Skeletal muscle tissue (tissue), 4 donors: ENCODE results near the gene LSG1. TPM values are rescaled to one million over a fixed set of nuclear protein-coding genes. Genes with fewer than 3 reads are reported as not detected.

Source experiments
- H3K27ac ChIP-seq: one replicate; pipeline ENCODE4 v1.7.0; 2013; ENCODE audit warnings: mild to moderate bottlenecking, low read depth, low read length, inconsistent platforms
- H3K27me3 ChIP-seq, 3 donors: one replicate each; pipeline ENCODE4 v1.7.0; 2013; ENCODE audit warnings: low read length in 3 of 3; ENCODE audit not compliant: control insufficient read depth in 3 of 3, insufficient read depth in 3 of 3
- H3K36me3 ChIP-seq, 3 donors: one replicate each; pipeline ENCODE4 v1.7.0; 2013; ENCODE audit warnings: low read length in 3 of 3; ENCODE audit not compliant: control insufficient read depth in 3 of 3, insufficient read depth in 3 of 3
- H3K4me1 ChIP-seq, 3 donors: one replicate each; pipeline ENCODE4 v1.7.0; 2013; ENCODE audit warnings: low read length in 3 of 3, mild to moderate bottlenecking in 3 of 3; ENCODE audit not compliant: control insufficient read depth in 3 of 3, insufficient read depth in 3 of 3
- H3K4me3 ChIP-seq, 3 donors: one replicate each; pipeline ENCODE4 v1.7.0; 2013; ENCODE audit warnings: low read length in 3 of 3
- H3K9ac ChIP-seq, 3 donors: one replicate each; pipeline ENCODE4 v1.7.0; 2013; ENCODE audit warnings: low read length in 3 of 3, mild to moderate bottlenecking in 3 of 3, moderate library complexity in 2 of 3, low read depth in 1 of 3
- H3K9me3 ChIP-seq, 3 donors: one replicate each; pipeline ENCODE4 v1.7.0; 2013; ENCODE audit warnings: low read length in 3 of 3; ENCODE audit not compliant: control insufficient read depth in 3 of 3
- total RNA-seq: library from RNA; depleted of rRNA; stranded (reverse); fragments of >200 nt; gene quantifications from one replicate; pipeline ENCODE4 v1.2.3, GENCODE V29; 2014
- donor health status: Osteomylitis.

Gene LSG1
- 36.5 TPM for total RNA-seq

GRCh38 chr3:194671900-194672808 is at the start of gene LSG1:
TSS of gene LSG1 (minus strand) at chr3:194672191. CDS start at chr3:194672162, 29 bp downstream.
- peaks cover 17 to 24% (median 17%) of the 10 kb centered on the region in 3 donors for H3K4me1 ChIP-seq
- no peaks in the 10 kb centered on the region for H3K9me3 ChIP-seq
- peaks cover 0 to 2% (median 0%) of the 10 kb centered on the region in 3 donors for H3K27me3 ChIP-seq
- peak within 1 kb of the TSS; percentile 91 for H3K27ac ChIP-seq
- H3K4me3 ChIP-seq, result peak within 1 kb of the TSS; percentile 76 to 96 (median 90)
- H3K36me3 ChIP-seq, result peaks cover 5 to 15% (median 8%) of the 10 kb centered on the region in 3 donors
- H3K9ac ChIP-seq, result peak within 1 kb of the TSS; percentile 87 to 93 (median 88)

- Histone ChIP-seq H3K36me3 (no peaks in the 10 kb centered on the region), H3K9me3 (no peaks in the 10 kb centered on the region), H3K27ac (no peak overlapping the region), H3K4me1 (no peaks in the 10 kb centered on the region), H3K9ac (no peak overlapping the region), H3K4me3 (no peak overlapping the region), H3K27me3 (no peaks in the 10 kb centered on the region)
Observed at GRCh38 chr3:194720048-194720447, 48.1 kb upstream of the LSG1 start.

GRCh38 chr3:194718079-194718478 is 46.1 kb upstream of the LSG1 start:
- Histone ChIP-seq H3K27ac (no peak overlapping the region), H3K9me3 (no peaks in the 10 kb centered on the region), H3K27me3 (no peaks in the 10 kb centered on the region), H3K9ac (no peak overlapping the region), H3K36me3 (no peaks in the 10 kb centered on the region), H3K4me1 (no peaks in the 10 kb centered on the region), H3K4me3 (no peak overlapping the region)

DNA sequence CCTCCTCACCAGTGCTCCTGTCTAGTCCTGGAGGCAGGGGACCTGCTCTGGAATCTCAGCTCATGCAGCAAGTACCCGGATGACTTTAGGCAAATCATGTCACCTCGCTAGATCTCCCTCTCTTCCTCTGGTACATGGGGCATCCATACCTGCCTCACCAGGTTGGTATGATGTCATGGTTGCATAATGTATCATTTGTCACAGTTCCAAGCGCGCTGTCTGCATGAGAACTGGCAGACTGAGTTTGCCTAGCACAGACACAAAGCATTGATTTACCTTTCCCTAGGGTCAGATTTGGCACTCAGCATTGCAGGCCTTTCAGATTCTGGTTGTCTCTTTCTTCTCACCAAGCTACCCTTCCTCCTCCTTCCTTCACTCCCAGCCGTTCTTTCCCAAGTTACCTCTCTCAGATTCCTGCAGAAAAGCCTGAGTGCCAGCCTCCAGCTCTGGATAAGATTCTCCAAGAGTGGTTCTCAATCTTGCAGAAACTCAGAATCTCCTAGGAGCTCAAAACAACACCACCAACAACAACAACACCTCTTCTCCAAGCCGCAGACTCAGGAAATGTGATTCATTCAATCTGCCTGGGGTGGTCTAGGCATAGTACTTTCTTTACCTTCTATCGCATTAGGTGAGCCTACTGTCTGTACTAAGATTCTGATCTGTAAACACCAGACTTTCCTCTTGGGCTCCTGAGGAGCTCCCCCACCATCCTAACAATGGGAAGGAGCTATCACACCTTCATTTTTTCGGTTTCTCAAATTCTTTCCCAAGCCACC is 43.2 kb upstream of the LSG1 start:
- H3K4me3 ChIP-seq, result no peak overlapping the region
- H3K9me3 ChIP-seq, result no peaks in the 10 kb centered on the region
- peaks cover 4 to 9% (median 7%) of the 10 kb centered on the region in 3 donors for H3K4me1 ChIP-seq
- H3K36me3 ChIP-seq, result no peaks in the 10 kb centered on the region
- no peak overlapping the region for H3K27ac ChIP-seq
- H3K9ac ChIP-seq, result no peak overlapping the region
- no peaks in the 10 kb centered on the region for H3K27me3 ChIP-seq

- Histone ChIP-seq H3K4me3 (no peak overlapping the region), H3K27me3 (no peaks in the 10 kb centered on the region), H3K9me3 (no peaks in the 10 kb centered on the region), H3K9ac (no peak overlapping the region), H3K27ac (no peak overlapping the region), H3K4me1 (peaks cover 4 to 9% (median 7%) of the 10 kb centered on the region in 3 donors), H3K36me3 (no peaks in the 10 kb centered on the region)
Observed at GRCh38 chr3:194714564-194714963, 42.6 kb upstream of the LSG1 start.

- Histone ChIP-seq H3K4me3 (no peak overlapping the region), H3K27ac (no peak overlapping the region), H3K4me1 (peaks cover 4 to 9% (median 7%) of the 10 kb centered on the region in 3 donors), H3K36me3 (no peaks in the 10 kb centered on the region), H3K9me3 (no peaks in the 10 kb centered on the region), H3K9ac (no peak overlapping the region), H3K27me3 (no peaks in the 10 kb centered on the region)
Observed at GRCh38 chr3:194714137-194714455, 42.1 kb upstream of the LSG1 start.

DNA sequence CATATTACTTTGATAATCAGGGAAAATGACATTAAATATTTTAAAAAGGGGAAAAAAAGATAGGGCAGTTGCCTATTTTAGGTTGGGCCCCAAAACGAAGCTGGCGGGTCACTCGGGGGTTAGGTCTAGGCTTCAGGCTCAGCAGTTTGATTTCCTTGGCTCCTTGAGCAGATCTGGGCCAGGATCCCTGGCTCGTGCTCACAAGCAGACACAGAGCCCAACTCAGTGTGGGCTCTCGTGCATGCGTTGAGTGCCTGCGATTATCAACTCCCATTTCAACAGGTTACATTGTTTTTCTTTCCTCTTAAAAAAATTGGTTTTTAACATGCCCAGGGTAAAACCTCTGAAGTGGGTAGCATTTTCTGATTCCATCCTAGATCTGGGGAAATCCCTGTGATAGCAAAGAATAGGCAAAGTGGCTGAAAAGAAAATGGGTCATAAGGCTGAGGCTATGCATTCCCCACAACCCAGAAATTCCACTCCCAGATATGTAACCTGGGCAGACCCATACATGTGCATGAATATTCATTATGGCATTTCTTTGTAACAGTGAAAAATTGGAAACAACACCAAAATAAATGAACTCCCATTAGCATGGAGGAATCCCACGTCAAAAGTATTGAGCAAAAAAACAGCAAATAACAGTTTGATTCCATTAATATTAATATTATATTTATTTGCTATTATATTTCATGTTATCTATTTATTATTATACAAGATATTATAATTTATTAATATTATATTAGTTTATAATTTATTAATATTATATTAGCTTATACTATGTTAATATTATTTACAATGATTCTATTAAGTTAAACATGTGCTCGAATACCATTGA is 41.5 kb upstream of the LSG1 start:
- Histone ChIP-seq H3K27ac (no peak overlapping the region), H3K27me3 (no peaks in the 10 kb centered on the region), H3K36me3 (no peaks in the 10 kb centered on the region)

DNA sequence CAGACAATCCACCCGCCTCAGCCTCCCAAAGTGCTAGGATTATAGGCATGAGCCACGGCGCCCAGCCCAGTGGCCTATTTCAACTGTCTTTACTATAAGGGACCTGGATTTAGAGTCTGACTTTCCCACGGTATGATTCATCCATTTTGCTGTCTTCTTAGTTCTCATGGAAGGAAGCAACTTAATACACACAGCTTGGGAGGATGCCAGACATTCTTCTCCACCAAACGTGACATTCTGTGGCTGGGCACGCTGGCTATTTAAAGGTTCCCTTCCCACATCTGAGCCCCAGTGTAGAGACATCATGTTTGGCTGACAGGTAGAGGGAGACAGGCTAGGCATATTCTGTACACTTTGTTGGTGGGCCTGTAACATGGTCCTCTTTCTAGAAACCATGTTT is 39.9 kb upstream of the LSG1 start:
- H3K4me1 ChIP-seq, result peaks cover 4 to 9% (median 8%) of the 10 kb centered on the region in 3 donors
- H3K9me3 ChIP-seq, result peaks cover 0 to 3% (median 0%) of the 10 kb centered on the region in 3 donors
- H3K36me3 ChIP-seq, result no peaks in the 10 kb centered on the region
- no peak overlapping the region for H3K4me3 ChIP-seq
- H3K27me3 ChIP-seq, result no peaks in the 10 kb centered on the region
- peak overlapping the region; percentile 76 for H3K27ac ChIP-seq
- no peak overlapping the region for H3K9ac ChIP-seq

More for the DNA sequence above, 41.5 kb upstream of the LSG1 start:
- Histone ChIP-seq H3K9ac (no peak overlapping the region), H3K4me1 (peaks cover 4 to 9% (median 7%) of the 10 kb centered on the region in 3 donors), H3K9me3 (no peaks in the 10 kb centered on the region), H3K4me3 (no peak overlapping the region)

GRCh38 chr3:194711286-194711685 is 39.3 kb upstream of the LSG1 start:
- H3K9ac ChIP-seq, result no peak overlapping the region
- no peak overlapping the region for H3K27ac ChIP-seq
- H3K36me3 ChIP-seq, result no peaks in the 10 kb centered on the region
- H3K4me3 ChIP-seq, result no peak overlapping the region
- no peaks in the 10 kb centered on the region for H3K27me3 ChIP-seq
- peaks cover 0 to 3% (median 0%) of the 10 kb centered on the region in 3 donors for H3K9me3 ChIP-seq
- peaks cover 4 to 9% (median 9%) of the 10 kb centered on the region in 3 donors for H3K4me1 ChIP-seq
